HCT116 (cell line): ENCODE results near the gene SUSD6. TPM values are rescaled to one million over a fixed set of nuclear protein-coding genes. Genes with fewer than 3 reads are reported as not detected.

Source experiments
- ATAC-seq: fragments of 200-7000 bp; cut with Tn5 transposase; 2 replicates; pipeline ENCODE4 v1.9.1; 2020; ENCODE audit warnings: mild to moderate bottlenecking, moderate library complexity
- BruUV-seq: library from RNA; stranded (reverse); fragments of 400-500 nt; replicated peaks from 2 replicates; lab custom pipeline; 2021; lab: Mats Ljungman, UMichigan
- CTCF ChIA-PET: fragments of 300-600 bp; sonication (Branson Sonifier 250); formaldehyde crosslinking; loops from one replicate; lab custom pipeline; 2021; ENCODE audit warnings: antibody characterized with exemption; lab: Charles Lee
- POLR2A ChIA-PET: fragments of 300-600, 350-600 bp; sonication (Branson Sonifier 250); formaldehyde crosslinking; loops from one replicate; lab custom pipeline; 2021; ENCODE audit warnings: antibody characterized with exemption; lab: Charles Lee
- RAD21 ChIA-PET, 2 experiments: fragments of 300-600 bp; sonication (Branson Sonifier 250); formaldehyde crosslinking; loops; one replicate each; lab custom pipeline; 2023; ENCODE audit warnings: low total read pairs in 2 of 2; ENCODE audit not compliant: uncharacterized antibody in 2 of 2, unreplicated experiment in 2 of 2, low non-redundant PET in 1 of 2; lab: Charles Lee
- DNase-seq: peaks from one replicate; pipeline ENCODE4 v3.0.0-alpha.2; 2010; ENCODE audit warnings: low read depth, low spot score
- H2AFZ ChIP-seq: fragments of 200-600 bp; shearing (Covaris generic), sonication (generic); 2 replicates; pipeline ENCODE4 v1.6.1; 2017; ENCODE audit warnings: low read depth, mixed run types, mixed read lengths, antibody characterized with exemption, low read length; ENCODE audit not compliant: poor library complexity, severe bottlenecking
- H3K27ac ChIP-seq: 2 replicates; pipeline ENCODE4 v1.5.1; 2012; ENCODE audit warnings: low read depth, low read length
- H3K27me3 ChIP-seq: fragments of 200-600 bp; sonication (generic); 2 replicates; pipeline ENCODE4 v1.6.1; 2016; ENCODE audit warnings: mixed run types, low read length, mixed read lengths; ENCODE audit not compliant: insufficient read depth
- H3K36me3 ChIP-seq, 2 experiments: fragments of 200-500 bp in 1 of 2; fragments of 200-600 bp in 1 of 2; sonication (Bioruptor generic) in 1 of 2; sonication (generic) in 1 of 2; 2 replicates each; pipeline versions ENCODE4 v1.5.1 to v1.6.1; 2014 to 2016; ENCODE audit warnings: low read length in 2 of 2, inconsistent platforms in 1 of 2, mixed read lengths in 1 of 2, mixed run types in 1 of 2; ENCODE audit not compliant: insufficient read depth in 2 of 2, control insufficient read depth in 1 of 2
- H3K4me1 ChIP-seq, 2 experiments: fragments of 200-600 bp in 1 of 2; sonication (generic) in 1 of 2; 2 replicates each; pipeline versions ENCODE4 v1.5.1 to v1.6.1; 2012 to 2017; ENCODE audit warnings: low read length in 2 of 2, inconsistent platforms in 1 of 2, mild to moderate bottlenecking in 1 of 2, mixed read lengths in 1 of 2, mixed run types in 1 of 2, moderate library complexity in 1 of 2; ENCODE audit not compliant: insufficient read depth in 2 of 2, control insufficient read depth in 1 of 2
- H3K4me2 ChIP-seq: fragments of 200-600 bp; sonication (generic); 2 replicates; pipeline ENCODE4 v1.6.1; 2017; ENCODE audit warnings: mixed run types, low read length, mixed read lengths
- H3K4me3 ChIP-seq, 2 experiments: fragments of 200-600 bp in 1 of 2; sonication (generic) in 1 of 2; replicated peaks in 1 of 2; 2 replicates each; pipeline ENCODE4 v1.5.1; 2011 to 2016; ENCODE audit warnings: low read length in 2 of 2, control low read depth in 1 of 2, low read depth in 1 of 2, mild to moderate bottlenecking in 1 of 2, mixed read lengths in 1 of 2, mixed run types in 1 of 2
- H3K79me2 ChIP-seq: fragments of 200-600 bp; sonication (generic); 2 replicates; pipeline ENCODE4 v1.6.1; 2017; ENCODE audit warnings: mild to moderate bottlenecking, mixed run types, low read length, moderate library complexity, mixed read lengths; ENCODE audit not compliant: insufficient read depth
- H3K9ac ChIP-seq: fragments of 200-600 bp; sonication (generic); 2 replicates; pipeline ENCODE4 v1.6.1; 2016; ENCODE audit warnings: low read length, mixed read lengths
- H3K9me2 ChIP-seq: fragments of 200-600 bp; sonication (generic), shearing (Covaris generic); 2 replicates; pipeline ENCODE4 v1.6.1; 2017; ENCODE audit warnings: mixed run types, mild to moderate bottlenecking, moderate library complexity; ENCODE audit not compliant: insufficient read depth
- H3K9me3 ChIP-seq, 2 experiments: fragments of 200-500 bp in 1 of 2; fragments of 200-600 bp in 1 of 2; sonication (Bioruptor generic) in 1 of 2; sonication (generic) in 1 of 2; 2 replicates each; pipeline ENCODE4 v1.6.1; 2014 to 2017; ENCODE audit warnings: low read length in 2 of 2, mixed read lengths in 2 of 2, inconsistent platforms in 1 of 2, low read depth in 1 of 2, mild to moderate bottlenecking in 1 of 2, mixed run types in 1 of 2, moderate library complexity in 1 of 2; ENCODE audit not compliant: control insufficient read depth in 1 of 2, insufficient read depth in 1 of 2
- H4K20me1 ChIP-seq: fragments of 200-600 bp; sonication (generic), shearing (Covaris generic); 2 replicates; pipeline ENCODE4 v1.6.1; 2017; ENCODE audit warnings: mixed run types, mild to moderate bottlenecking, moderate library complexity; ENCODE audit not compliant: insufficient read depth
- ATF3 ChIP-seq: IDR thresholded peaks from 2 replicates; pipeline ENCODE4 v1.6.1; 2012
- FOSL1 ChIP-seq: IDR thresholded peaks from 2 replicates; pipeline ENCODE4 v1.6.1; 2012; ENCODE audit warnings: low read depth
- JUND ChIP-seq: IDR thresholded peaks from 2 replicates; pipeline ENCODE4 v1.6.1; 2012
- MAX ChIP-seq: IDR thresholded peaks from 2 replicates; pipeline ENCODE4 v1.6.1; 2012
- SP1 ChIP-seq: IDR thresholded peaks from 2 replicates; pipeline ENCODE4 v1.6.1; 2012; ENCODE audit warnings: low read depth
- YY1 ChIP-seq: IDR thresholded peaks from 2 replicates; pipeline ENCODE4 v1.6.1; 2011; ENCODE audit warnings: low read length, low read depth, moderate library complexity, mild to moderate bottlenecking; ENCODE audit not compliant: insufficient replicate concordance; ENCODE audit errors: extremely low read depth
- ZFX ChIP-seq: fragments of 450-650 bp; IDR thresholded peaks from 2 replicates; pipeline ENCODE4 v1.6.1; 2017
- intact Hi-C: fragments of 100-400 bp; cut with micrococcal nuclease; formaldehyde crosslinking; loops from 2 replicates; pipeline ENCODE4 v1.10.0; 2022
- total RNA-seq: library from RNA; stranded (reverse); gene quantifications from one replicate; pipeline ENCODE4 v1.2.1, GENCODE V29; 2021; ENCODE audit not compliant: unreplicated experiment

The SUSD6 gene
- total RNA-seq, 1 experiment from 2014 or later = 6.4 TPM

GRCh38 chr14:69586404-69586803 lies 25.0 kb upstream of the SUSD6 start:
- ChIA-PET RAD21 (no interaction called here), POLR2A (interaction anchor here (1.1 kb wide), 1 partner anchor 181 kb away, joined by 3 read pairs; no protein-coding TSS in a partner anchor), CTCF (interaction anchor here (1.5 kb wide), 1 partner anchor 122 kb away, joined by 3 read pairs; no protein-coding TSS in a partner anchor)
- Histone ChIP-seq H3K4me3 (no peak overlapping the region), H3K36me3 (no peaks in the 10 kb centered on the region), H3K9me2 (no peaks in the 10 kb centered on the region), H3K4me2 (no peak overlapping the region), H4K20me1 (no peaks in the 10 kb centered on the region), H3K79me2 (no peaks in the 10 kb centered on the region), H3K27me3 (no peaks in the 10 kb centered on the region), H2AFZ (no peak overlapping the region), H3K9ac (no peak overlapping the region), H3K9me3 (no peaks in the 10 kb centered on the region), H3K4me1 (no peaks in the 10 kb centered on the region), H3K27ac (no peak overlapping the region)
- DNase-seq = no peak
- intact Hi-C loops = loop anchor here (5.0 kb wide), 1 partner anchor 441 kb away; no protein-coding TSS in a partner anchor
- ATAC-seq = no peak
- BruUV-seq = no TSS peak
- TF ChIP-seq ATF3 (no peak), YY1 (no peak), JUND (no peak), FOSL1 (no peak), ZFX (no peak)

GRCh38 chr14:69587389-69587788 lies 24.0 kb upstream of the SUSD6 start:
- no peaks in the 10 kb centered on the region for H3K27me3 ChIP-seq
- no peak overlapping the region for H3K4me2 ChIP-seq
- H2AFZ ChIP-seq = no peak overlapping the region
- no peaks in the 10 kb centered on the region for H4K20me1 ChIP-seq
- intact Hi-C loops = loop anchor here (5.0 kb wide), 1 partner anchor 440 kb away; no protein-coding TSS in a partner anchor
- H3K4me3 ChIP-seq = no peak overlapping the region
- no peak overlapping the region for H3K27ac ChIP-seq
- ChIA-PET RAD21 (no interaction called here), POLR2A (no interaction called here), CTCF (no interaction called here)
- H3K36me3 ChIP-seq = no peaks in the 10 kb centered on the region
- H3K4me1 ChIP-seq = no peaks in the 10 kb centered on the region
- no peaks in the 10 kb centered on the region for H3K79me2 ChIP-seq
- DNase-seq = no peak
- BruUV-seq = no TSS peak
- H3K9me2 ChIP-seq = no peaks in the 10 kb centered on the region
- ATAC-seq = no peak
- TF ChIP-seq SP1 (no peak), MAX (no peak)
- no peaks in the 10 kb centered on the region for H3K9me3 ChIP-seq
- no peak overlapping the region for H3K9ac ChIP-seq
